Activated CD4-positive, CD25-positive, alpha-beta regulatory T cell treated with anti-CD3 and anti-CD28 coated beads, Interleukin-2, amount 50 U/mL, for 24 hours (primary cell): ENCODE measurements around the gene INPP5J.

Experiments used
- ATAC-seq, 2 donors: fragments of 150-1000 bp; cut with Tn5 transposase; one replicate each; pipeline ENCODE4 v1.10.0; 2021; ENCODE audit warnings: mild to moderate bottlenecking in 1 of 2, moderate library complexity in 1 of 2

Gene INPP5J

DNA sequence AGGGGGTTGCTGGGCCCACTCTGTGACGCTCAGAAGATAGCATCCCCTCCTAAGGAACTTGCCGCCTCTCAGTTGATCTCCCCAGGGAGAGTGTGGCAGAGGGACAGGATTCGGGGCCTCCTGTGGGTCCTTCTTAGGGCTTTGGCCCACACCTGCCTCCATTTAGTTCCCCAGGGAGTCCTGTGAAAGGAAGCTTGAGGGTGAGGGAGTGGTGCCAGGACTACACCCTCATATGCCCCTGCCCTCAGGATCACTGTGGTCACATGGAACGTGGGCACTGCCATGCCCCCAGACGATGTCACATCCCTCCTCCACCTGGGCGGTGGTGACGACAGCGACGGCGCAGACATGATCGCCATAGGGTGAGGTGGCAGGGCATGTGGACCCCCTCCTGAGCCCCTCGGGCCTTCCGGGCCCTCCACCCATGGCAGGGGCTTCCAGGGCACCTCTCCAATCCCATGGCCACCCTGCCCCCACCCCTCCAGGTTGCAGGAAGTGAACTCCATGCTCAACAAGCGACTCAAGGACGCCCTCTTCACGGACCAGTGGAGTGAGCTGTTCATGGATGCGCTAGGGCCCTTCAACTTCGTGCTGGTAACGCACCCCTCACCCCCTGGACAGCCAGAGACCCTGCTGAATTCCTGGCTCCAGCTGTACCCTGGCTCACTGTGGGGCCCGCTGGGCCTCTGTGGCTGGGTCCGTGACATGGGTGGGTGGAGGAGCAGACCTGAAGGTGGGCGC lies 3.5 kb downstream of the INPP5J start:
- ATAC-seq, result no peak

DNA sequence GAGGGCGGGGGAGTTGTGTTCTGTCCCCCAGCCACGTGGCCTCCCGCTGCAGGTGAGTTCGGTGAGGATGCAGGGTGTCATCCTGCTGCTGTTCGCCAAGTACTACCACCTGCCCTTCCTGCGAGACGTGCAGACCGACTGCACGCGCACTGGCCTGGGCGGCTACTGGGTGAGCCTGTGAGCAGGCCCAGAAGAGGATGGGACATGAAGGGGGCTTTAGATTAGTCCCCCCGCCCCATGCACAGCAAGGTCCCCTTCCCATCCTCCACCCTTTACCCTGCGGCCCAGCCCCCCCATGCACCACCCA lies 4.1 kb downstream of the INPP5J start:
- no peak for ATAC-seq

DNA sequence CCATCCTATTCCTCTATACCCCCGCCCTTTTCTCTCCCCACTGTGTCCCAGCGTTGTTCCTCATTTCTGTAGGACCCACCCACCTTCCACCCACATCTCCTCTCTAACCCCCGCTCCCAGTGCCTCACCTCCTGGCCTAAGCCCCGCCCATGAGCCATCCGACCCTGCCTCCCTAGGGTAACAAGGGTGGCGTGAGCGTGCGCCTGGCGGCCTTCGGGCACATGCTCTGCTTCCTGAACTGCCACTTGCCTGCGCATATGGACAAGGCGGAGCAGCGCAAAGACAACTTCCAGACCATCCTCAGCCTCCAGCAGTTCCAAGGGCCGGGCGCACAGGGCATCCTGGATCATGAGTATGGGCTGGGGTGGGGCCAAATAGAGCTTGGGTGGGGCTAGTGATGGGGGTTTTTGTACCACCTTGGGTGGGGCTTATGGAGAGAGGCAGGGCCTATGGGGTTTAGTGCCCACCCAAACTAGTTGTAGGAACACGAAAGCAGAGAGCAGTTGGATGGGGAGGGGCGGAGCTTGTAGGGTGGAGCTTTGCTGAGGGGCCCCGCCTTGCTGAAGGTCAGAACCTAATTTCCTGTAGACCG lies 4.5 kb downstream of the INPP5J start:
- ATAC-seq, result no peak

DNA sequence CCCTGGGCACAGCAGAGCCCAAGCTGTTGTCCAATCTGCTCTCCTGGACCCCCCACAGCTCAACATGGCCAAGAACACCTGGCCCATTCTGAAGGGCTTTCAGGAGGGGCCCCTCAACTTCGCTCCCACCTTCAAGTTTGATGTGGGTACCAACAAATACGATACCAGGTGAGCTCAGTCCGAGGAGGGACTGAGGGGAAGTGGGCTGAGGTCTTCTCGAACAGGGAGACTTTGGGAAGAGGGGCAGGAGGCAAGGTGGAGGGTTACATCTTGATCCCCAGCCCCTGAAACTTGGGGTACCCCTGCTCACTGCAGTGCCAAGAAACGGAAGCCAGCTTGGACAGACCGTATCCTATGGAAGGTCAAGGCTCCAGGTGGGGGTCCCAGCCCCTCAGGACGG lies 5.4 kb downstream of the INPP5J start:
- ATAC-seq, result no peak

DNA sequence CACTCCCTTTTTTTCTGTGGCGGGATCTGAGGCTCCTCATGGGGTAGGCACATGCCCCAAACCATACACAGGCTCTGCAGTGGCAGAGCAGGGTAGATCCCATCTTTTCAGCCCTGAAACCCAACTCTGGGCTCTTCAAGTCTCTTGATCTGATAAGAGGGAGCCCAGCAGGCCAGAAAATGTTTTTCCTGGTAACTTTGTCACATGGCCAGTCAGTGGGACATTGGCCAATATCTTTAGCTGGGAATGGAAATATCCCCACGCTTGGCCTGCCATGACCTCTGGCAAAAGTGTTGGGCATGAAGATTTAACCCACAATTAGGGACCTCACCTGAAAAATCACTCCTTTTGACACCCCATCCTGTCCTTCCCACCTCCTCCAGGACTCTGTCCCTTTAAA lies 8.1 kb downstream of the INPP5J start:
- no peak for ATAC-seq

DNA sequence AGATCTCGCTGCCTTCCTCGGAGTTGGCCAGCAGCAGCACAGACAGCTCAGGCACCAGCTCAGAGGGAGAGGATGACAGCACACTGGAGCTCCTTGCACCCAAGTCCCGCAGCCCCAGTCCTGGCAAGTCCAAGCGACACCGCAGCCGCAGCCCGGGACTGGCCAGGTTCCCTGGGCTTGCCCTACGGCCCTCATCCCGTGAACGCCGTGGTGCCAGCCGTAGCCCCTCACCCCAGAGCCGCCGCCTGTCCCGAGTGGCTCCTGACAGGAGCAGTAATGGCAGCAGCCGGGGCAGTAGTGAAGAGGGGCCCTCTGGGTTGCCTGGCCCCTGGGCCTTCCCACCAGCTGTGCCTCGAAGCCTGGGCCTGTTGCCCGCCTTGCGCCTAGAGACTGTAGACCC lies 11.1 kb downstream of the INPP5J start:
- ATAC-seq, result no peak

DNA sequence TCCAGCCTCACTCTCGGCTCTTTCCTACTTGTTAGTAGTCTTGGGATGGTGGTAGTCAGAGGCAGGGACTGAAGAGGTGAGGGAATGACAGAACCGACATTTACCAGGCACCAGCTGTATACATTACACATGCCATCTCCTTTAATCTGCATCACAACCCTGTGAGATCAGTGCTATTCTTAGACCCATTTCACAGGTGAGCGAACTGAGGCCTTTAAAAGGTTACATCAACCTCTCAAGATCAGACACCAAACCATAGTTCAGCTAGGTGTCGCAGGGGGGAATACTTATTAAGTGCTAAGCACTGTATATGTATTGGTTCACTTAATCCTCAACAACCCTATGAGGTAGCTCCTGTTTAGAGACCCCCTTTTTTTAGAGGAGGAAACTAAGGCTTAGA lies 11.9 kb downstream of the INPP5J start:
- ATAC-seq, result no peak

DNA sequence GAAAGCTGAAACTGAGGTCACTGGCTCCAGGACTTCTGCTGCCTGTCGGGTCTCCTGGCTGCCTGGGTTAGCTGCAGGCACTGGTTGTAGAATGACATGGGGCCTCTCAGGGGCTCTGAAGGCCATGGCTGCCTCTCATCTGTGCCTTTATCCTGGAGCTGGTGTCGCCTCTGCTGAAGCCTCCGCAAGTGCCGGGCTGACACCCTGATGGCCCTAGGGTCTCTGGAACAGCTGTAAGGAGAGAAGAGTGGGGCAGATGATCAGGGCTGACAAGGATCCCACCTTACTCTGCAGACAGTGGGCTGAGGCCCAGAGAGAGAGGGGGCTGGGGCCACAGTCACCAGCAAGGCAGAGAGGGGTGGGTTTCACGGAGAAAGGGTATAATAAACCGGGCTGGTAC lies 12.9 kb downstream of the INPP5J start:
- ATAC-seq, result no peak

DNA sequence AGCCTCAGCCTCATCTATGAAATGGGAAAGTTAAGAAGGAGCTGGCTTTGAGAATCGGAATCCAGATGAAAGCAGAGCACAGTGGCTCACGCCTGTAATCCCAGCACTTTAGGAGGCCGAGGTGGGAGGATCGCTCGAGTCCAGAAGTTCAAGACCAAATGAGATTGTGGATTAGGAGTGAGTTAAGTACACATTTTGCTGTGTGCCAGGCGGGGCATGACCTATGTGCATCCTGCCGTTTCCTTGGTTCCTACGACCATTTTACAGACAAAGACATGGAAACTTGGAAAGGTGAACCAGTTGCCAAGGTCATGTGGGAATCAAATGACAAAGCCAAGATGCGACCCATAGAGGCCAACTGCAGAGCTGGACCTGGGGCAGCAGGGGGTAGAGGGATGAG lies 13.4 kb downstream of the INPP5J start:
- ATAC-seq, result no peak

DNA sequence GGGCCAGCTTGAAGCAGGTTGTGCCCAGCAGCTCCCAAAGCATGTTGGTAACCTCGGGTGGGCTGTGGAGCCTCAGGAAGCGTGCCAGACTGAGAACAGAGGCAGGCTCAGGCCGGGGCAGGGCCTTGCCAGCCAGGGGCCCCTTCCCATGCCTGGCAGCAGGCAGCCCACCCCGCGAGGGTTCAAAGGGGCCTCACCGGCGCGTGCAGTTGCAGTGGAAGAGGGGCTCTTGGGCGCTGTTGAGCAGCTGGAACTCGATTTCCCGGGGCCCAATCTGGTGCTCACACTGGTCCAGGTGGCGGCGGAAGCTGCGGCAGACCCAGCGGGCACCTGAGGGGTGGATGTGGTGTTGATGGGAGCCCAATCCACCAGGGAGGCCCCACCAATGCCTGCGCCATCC lies 13.9 kb downstream of the INPP5J start:
- ATAC-seq, result no peak

DNA sequence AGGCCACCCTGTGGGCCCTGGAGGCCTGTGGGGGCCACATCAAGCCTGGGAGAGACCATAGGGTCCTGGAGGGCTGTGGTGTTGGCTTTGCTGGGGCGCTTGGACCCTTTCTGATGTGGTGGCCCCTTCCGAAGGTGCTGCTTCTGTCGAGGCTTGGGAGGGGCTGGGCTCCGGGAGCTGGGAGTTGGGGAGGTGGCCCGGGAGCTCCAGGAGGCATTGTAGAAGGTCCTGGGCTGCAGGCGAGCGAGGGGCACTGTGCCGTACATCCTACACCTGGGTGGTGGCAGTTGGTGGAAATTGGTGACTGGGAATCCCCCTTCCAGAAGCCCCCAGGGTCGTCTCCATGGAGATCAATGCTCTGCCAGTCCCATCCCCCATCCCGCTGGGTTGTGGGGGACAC lies 15.0 kb downstream of the INPP5J start:
- ATAC-seq, result no peak

DNA sequence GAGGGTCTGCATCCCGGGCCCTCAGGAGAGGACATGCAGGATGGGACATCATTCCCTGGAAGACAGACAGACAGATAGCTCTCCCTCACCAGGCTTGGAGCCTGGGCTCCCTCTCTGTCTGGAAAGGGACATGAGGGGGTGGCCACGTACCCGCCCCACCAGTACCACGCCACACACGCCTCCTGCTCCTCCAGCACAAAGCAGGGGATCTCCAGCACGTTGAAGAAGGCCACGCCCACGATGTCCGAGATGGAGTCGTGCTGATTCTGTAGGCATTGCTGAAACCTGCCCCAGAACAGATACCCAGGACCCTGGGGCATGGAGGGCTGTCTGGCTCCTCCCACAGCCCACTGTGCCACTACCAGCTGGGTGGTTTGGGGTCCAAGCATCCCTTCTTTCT lies 15.4 kb downstream of the INPP5J start:
- no peak for ATAC-seq

DNA sequence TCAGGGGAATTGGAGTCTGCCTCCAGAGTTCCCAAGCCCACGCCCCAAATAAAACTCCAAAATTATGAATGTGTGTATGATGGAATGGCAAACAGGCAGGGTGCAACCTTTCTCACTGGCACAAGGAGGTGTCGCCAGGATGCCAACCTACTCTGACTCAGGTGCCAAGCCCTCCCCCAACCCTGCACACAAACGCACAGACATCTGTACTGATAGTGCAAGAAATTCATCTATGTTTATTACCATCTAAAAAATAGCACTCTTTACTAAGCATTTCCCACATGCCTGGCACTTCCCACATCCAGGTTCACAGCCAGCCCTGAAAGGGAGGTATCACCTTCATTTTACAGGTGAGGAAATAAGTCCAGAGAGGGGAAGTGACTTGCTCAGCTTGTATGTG lies 16.3 kb downstream of the INPP5J start:
- ATAC-seq, result no peak

DNA sequence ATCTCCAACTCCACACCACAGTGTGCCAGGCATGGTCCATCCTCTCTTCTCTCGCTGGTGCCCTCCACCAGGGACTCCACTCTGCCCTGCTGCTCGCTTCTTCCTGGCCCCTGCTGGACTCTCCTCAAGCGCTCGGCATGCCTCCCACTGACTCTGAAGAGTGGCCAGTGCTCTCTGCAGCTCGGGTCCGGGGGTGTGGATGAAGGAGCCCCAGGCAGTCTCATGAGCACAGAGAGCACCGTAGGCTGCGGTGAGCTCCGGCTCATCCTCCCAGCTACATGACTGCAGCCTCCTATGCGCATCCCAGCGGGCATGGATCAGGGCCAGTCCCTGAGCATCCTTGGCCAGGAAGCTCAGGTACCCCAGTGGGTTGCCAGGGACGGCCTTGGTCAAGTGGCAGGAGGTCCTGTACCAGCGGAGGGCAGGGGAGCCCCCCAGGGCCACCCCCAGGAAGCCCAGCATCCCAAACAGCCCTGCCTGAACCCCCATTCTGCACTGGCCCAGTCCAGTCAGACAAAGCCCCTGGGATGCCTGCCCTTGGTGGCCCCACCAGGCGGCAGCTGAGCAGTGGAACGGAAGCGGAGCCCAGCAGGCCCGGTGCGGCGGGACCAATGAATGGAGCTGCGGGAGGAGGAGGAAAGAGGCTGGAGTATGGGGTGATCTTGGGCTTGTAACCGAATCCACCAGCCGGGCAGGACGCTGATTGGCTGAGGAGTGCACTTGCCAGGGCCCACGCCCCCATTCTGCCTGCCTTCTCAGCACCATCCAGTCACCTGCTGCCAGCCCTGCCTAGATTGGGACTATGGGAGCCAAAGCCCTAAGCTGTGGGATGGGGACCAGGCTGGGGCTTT lies 17.3 kb downstream of the INPP5J start, which contains the start of gene PLA2G3:
Gene PLA2G3 (minus strand): TSS at position 643 of the 851 bp plus-strand sequence. CDS start 154 bp downstream, at position 489.
- ATAC-seq, result no peak

DNA sequence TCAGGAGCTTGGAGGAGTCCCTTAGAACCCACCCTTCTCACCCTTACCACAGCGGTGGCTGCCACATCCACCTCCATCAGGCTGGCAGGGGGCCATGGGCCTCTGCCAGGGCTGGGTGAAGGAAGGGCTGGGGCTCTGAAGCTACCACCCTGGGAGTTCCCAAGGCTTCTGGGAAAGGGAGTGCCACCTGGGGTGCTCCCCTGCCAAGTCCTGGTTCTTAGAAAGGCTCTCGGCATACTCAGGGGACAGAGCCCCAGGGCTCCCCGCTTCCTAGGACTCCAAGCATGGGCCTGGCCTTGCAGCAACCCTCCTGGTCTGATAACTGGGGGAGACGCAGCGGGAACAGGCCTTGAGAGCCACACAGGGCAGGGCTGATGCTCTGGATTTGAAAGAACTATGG lies 18.0 kb downstream of the INPP5J start:
- ATAC-seq, result no peak

DNA sequence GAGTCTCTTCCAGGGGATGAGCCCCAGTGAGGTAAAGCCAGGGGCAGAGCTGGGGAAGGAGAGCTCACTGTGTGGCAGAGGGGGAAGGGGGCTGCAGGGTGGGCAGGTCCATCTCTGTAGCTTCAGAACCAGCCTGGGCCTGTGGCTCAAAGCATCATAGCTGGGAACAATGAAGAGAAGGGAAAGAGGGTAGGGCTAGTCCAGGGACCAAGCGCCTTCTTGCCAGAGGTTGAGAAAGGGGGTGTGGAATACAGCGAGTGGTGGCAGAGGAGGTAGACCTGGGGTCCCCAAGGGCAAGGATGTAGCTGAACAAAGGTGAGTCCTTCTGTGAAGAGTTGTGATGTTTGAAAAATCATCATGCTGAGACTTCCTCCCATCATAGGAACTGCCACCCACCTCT lies 18.8 kb downstream of the INPP5J start:
- ATAC-seq, result no peak

DNA sequence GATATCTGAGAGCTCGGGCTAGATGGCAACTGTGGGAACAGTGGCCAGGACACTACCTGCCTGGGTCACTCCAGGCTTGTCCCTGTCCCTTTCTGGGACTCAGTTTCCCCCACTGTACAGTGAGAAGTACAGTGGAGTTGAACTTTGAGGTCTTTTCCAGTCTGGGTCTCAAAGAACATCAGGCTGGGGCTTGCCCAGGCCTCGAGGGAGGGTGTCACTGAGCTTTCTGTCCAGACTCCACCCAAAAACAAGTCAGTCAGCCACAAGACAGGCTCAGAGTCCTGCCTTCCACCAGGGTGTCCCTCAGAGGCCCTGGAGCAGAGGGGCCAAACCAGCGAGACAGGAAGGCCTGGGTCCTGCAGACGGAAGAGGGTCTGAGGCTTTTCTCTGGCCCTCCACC lies 19.5 kb downstream of the INPP5J start:
- no peak for ATAC-seq

DNA sequence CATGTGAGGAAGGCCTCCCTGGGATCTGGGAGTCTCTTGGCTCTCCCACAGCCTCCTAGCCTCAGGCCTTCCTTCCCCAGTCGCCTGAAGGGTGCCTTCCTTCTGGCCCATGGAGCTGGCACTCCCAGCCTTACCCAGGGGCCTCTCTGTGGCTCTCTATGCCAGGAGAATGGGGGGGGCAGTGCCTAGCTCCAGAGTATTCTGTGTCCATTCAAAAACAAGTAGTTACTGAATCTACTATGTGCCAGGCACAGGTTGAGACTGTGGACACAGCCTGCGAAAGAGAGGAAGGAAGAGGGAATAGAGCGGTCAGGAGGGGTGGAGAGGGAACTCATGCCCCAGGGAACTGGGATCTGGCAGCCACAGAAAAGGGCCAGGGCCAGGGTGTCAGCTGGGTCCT lies 20.3 kb downstream of the INPP5J start:
- ATAC-seq, result no peak

DNA sequence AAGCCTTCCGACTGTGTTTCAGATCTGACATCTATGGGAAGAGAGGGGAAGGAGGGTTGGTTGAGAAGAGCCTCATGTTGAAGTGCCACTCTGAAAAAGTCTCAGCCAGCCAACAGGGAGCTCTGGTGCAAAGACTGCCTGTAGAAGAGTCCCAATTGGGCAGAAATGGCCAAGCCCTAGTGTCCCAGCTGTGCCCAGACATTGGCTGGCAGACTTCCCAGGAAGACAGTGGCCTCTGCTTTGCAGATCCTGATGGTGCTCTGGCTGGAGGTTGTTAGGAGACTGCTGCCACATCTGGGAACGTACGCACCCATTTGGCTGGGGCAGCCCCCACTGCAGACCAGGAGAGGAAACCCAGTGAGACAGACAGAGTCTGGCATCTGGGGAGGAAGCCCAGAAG lies 20.8 kb downstream of the INPP5J start:
- ATAC-seq, result no peak

DNA sequence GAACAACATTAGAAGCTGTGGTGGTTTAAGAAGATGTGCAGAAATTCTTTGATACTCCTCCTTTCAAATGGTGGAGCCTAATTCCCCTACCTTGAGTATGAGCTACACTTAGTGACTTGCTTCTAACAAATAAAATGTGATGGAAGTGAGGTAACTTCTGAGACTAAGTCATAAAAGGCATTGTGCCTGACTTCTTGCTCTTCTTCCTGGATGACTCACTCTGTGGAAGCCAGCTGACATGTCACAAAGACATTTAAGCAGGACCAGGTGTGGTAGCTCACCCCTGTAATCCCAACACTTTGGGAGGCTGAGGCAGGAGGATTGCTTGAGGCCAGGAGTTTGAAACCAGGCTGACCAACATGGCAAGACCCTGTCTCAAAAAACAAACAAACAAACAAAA lies 21.5 kb downstream of the INPP5J start:
- peak; percentile 58 to 71 for ATAC-seq

DNA sequence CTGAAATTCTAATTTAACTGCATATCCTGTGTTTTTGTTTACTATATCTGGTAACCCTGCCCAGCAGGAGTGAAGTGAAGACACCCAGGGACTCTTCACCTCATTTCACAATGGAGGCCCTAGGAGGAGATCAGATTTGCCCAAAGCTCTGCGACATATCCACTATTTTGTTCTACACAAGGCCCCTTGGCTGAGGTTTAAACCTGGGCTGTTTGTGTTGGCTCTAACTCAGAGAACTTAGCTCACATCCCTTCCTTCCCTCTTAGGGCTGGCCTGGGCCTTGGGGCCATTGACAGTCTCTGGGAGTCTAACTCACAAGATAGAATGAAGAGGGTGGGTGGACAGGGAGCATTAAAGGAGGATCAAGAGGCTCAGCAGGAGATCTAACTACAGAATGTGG lies 25.7 kb downstream of the INPP5J start:
- ATAC-seq, result no peak

DNA sequence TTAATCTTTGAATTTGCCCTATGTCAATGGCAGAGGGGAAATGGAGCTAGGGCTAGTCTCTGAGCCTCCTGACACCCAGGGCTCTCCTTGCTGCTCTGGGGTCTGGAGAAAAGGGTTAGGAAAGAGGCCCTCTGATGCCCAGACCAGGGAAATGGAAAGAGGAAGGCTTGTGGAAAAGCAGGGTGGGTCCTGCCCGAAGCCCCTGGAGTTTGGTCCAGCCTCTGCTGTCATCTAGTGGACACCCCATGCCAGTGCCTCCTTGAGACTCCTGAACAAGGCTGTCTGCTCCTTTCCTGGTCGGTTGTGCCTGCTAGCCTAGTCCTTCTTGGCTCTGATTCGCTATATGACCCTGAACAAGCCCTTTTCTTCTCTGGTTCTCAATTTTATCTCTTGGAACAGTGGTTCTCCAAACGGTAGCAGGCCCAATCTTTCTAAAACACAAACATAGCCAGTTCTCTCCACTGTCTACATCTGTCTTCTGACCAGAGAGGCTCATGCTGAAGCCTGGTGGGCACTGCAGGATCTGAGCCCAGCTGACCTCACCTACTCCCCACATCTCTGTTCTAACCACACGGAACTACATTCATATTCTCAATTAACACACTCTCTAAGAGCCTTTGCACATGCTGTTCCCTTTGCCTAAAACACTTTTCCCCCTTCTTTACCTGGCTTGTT lies 26.3 kb downstream of the INPP5J start:
- peak in 1 of 2 donors; percentile 69 for ATAC-seq

DNA sequence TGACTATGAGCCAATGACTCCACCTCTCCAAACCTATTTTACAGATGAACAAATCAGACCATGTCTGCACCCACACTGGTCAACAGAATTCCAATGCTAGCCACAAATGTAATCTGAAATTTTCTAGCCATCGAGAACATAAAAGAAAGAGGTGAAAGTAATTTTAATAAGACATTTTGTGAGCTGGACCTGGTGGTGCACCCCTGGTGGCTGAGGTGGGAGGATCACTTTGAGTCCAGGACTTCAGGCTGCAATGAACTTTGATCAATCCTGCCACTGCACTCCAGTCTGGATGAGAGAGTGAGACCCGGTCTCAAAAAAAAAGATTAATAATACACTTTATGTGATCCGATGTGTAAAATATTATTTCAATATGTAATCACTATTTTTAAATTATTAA lies 27.8 kb downstream of the INPP5J start:
- ATAC-seq, result no peak

DNA sequence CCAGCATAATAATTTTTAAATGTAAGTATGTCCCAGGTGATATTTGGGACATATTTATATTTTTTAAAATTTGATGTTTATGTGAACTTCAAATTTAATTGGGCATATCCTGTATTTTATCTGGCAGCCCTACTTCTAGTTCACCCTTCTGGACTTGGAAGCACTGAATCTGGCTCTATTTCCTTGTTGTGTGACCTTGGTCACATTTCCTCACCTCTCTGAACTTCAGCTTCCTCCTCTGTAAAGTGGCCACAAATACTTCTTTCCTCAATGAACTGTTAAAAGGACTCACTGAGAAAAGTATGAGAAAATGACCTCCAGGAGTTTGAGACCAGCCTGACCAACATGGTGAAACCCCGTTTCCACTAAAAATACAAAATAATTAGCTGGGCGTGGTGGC lies 29.1 kb downstream of the INPP5J start:
- no peak for ATAC-seq
